SK-N-MC (cell line): ENCODE measurements around the gene LCTL.
"Not testable (repeated sequence)": the region's sequence is repeated elsewhere in the genome, so short reads cannot be mapped to it uniquely, and the experiment has no call there.

Experiments used
- EZH2 ChIP-seq: fragments of 200-600 bp; sonication (generic); IDR thresholded peaks from one replicate; pipeline ENCODE4 v1.6.1; 2017; ENCODE audit warnings: antibody characterized with exemption
- FOXP2 ChIP-seq: optimal IDR thresholded peaks from 2 replicates; pipeline ENCODE3; 2011; ENCODE audit warnings: mild to moderate bottlenecking, moderate library complexity; ENCODE audit not compliant: insufficient read depth; ENCODE audit errors: extremely low read length, control extremely low read depth
- POLR2AphosphoS5 ChIP-seq: IDR thresholded peaks from 2 replicates; pipeline ENCODE4 v1.6.1; 2012; ENCODE audit warnings: mild to moderate bottlenecking, low read depth, low read length, borderline replicate concordance

DNA sequence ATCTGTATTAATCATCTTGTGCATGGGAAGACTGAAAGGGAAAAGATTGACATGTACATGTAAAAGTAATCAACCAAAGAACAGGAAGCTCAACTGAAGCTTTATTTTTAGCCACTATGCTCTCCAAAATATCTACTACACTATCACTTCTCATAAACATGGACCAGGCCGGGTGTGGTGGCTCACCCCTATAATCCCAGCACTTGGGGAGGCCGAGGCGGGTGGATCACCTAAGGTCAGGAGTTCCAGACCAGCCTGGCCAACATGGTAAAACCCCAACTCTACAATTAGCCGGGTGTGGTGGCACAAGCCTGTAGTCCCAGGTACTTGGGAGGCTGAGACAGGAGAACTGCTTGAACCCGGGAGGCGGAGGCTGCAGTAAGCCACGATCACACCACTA, 65.5 kb downstream of the LCTL start:
- not testable (repeated sequence) for TF ChIP-seq POLR2AphosphoS5, EZH2, FOXP2
